K562 (cell line): ENCODE data around the gene MTERF2. TPM values are rescaled to one million over a fixed set of nuclear protein-coding genes. Genes with fewer than 3 reads are reported as not detected.

Experiments
- AFF1 ChIP-seq, 2 experiments: fragments of 450-650 bp; IDR thresholded peaks; 2 replicates each; pipeline ENCODE4 v1.6.1; 2018; ENCODE audit warnings: mild to moderate bottlenecking in 2 of 2, low read depth in 1 of 2; ENCODE audit not compliant: partially characterized antibody in 2 of 2
- ARID3A ChIP-seq: IDR thresholded peaks from 2 replicates; pipeline ENCODE4 v1.6.1; 2012; ENCODE audit warnings: low read depth, low read length, improper control_type of control experiment, borderline replicate concordance
- BHLHE40 ChIP-seq: IDR thresholded peaks from 2 replicates; pipeline ENCODE4 v1.6.1; 2011; ENCODE audit warnings: low read length, improper control_type of control experiment
- FOXP4 ChIP-seq: sonication (generic); formaldehyde crosslinking; IDR thresholded peaks from 2 replicates; pipeline ENCODE4 v1.8.0; 2022; ENCODE audit warnings: mild to moderate bottlenecking, missing genetic modification reagents, borderline replicate concordance
- JUND ChIP-seq, 2 experiments: IDR thresholded peaks; 2 replicates in 1 of 2; 3 replicates in 1 of 2; pipeline ENCODE4 v1.6.1; 2011; ENCODE audit warnings: borderline replicate concordance in 2 of 2, low read depth in 2 of 2, low read length in 2 of 2, improper control_type of control experiment in 1 of 2, missing biosample characterization in 1 of 2, missing genetic modification characterization in 1 of 2, missing genetic modification reagents in 1 of 2
- KDM4B ChIP-seq, 2 experiments: fragments of 450-650 bp in 1 of 2; sonication (generic) in 1 of 2; IDR thresholded peaks; 2 replicates each; pipeline ENCODE4 v1.6.1; 2016 to 2017; ENCODE audit warnings: borderline replicate concordance in 2 of 2, antibody characterized with exemption in 1 of 2, low read depth in 1 of 2, mild to moderate bottlenecking in 1 of 2
- L3MBTL2 ChIP-seq: fragments of 450-650 bp; IDR thresholded peaks from 2 replicates; pipeline ENCODE4 v1.6.1; 2016; ENCODE audit warnings: mild to moderate bottlenecking, moderate library complexity
- NR2C2 ChIP-seq, 2 experiments: fragments of 200-800 bp in 1 of 2; sonication (Bioruptor generic) in 1 of 2; sonication (generic) in 1 of 2; formaldehyde crosslinking in 1 of 2; IDR thresholded peaks; 2 replicates each; pipeline versions ENCODE4 v1.6.1 to v1.8.0; 2016 to 2022; ENCODE audit warnings: mild to moderate bottlenecking in 1 of 2, missing compliant biosample characterization in 1 of 2, missing genetic modification characterization in 1 of 2, missing genetic modification reagents in 1 of 2
- ZNF239 ChIP-seq: fragments of 250-450 bp; sonication (Bioruptor Pico); IDR thresholded peaks from 2 replicates; pipeline ENCODE4 v1.4.0; 2020; ENCODE audit warnings: mild to moderate bottlenecking
- ZNF3 ChIP-seq: fragments of 250-450 bp; sonication (Bioruptor Pico); IDR thresholded peaks from 2 replicates; pipeline ENCODE4 v1.5.0; 2021; ENCODE audit warnings: mild to moderate bottlenecking, moderate library complexity
- polyA plus RNA-seq, 8 experiments: library from polyadenylated mRNA; depleted of rRNA in 4 of 8; stranded (reverse) in 5 of 8; unstranded in 3 of 8; fragments of >200 nt; fragmentation: Nextera tagmentation in 2 of 8; fragmentation: Illumina TruSeq in 1 of 8; extraction: Ambion mirVana in 2 of 8; extraction: Trizol in 1 of 8; gene quantifications; 2 replicates each; pipeline versions ENCODE4 v1.2.1 to v1.2.3, GENCODE V29; 2011 to 2014; ENCODE audit warnings: inconsistent platforms in 1 of 8, missing spikeins in 1 of 8
- total RNA-seq, 7 experiments: library from RNA; depleted of rRNA in 6 of 7; stranded (reverse); fragments of >200 nt in 6 of 7; fragmentation: Illumina TruSeq in 2 of 7; extraction: Trizol in 2 of 7; gene quantifications; 2 replicates each; pipeline versions ENCODE4 v1.2.1 to v1.2.3, GENCODE V29; 2011 to 2021; ENCODE audit warnings: low replicate concordance in 1 of 7
- TF ChIP-seq, protein P1 (sequence below): fragments of 450-650 bp; IDR thresholded peaks from 2 replicates; pipeline ENCODE4 v1.6.1; 2018; ENCODE audit warnings: mild to moderate bottlenecking, low read depth; ENCODE audit not compliant: partially characterized antibody

The MTERF2 gene
- total and polyA plus RNA-seq, 9 of the 15 experiments (the other 6 are each of a cell fraction or from before 2014, with no cell fraction given): 10.0 to 63.2 (median 33.2) TPM

GRCh38 chr12:106954462-106955376 lies 32.2 kb downstream of the MTERF2 start (continued):
- TF ChIP-seq ARID3A: no peak
- no peak for TF ChIP-seq ZNF3 (CRISPR knock-in tag)
- TF ChIP-seq ZNF239: no peak
- TF ChIP-seq BHLHE40: 0 out of 2 replicates have a peak, but pooled peaks have one; percentile 28
- TF ChIP-seq, protein P1, sequence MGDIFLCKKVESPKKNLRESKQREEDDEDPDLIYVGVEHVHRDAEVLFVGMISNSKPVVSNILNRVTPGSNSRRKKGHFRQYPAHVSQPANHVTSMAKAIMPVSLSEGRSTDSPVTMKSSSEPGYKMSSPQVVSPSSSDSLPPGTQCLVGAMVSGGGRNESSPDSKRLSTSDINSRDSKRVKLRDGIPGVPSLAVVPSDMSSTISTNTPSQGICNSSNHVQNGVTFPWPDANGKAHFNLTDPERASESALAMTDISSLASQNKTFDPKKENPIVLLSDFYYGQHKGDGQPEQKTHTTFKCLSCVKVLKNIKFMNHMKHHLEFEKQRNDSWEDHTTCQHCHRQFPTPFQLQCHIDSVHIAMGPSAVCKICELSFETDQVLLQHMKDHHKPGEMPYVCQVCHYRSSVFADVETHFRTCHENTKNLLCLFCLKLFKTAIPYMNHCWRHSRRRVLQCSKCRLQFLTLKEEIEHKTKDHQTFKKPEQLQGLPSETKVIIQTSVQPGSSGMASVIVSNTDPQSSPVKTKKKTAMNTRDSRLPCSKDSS: no peak
- no peak for TF ChIP-seq JUND (IDR thresholded peaks at IDR 0.05; ENCODE audit: borderline replicate concordance, low read depth, low read length)
- no peak for TF ChIP-seq JUND (tag; IDR thresholded peaks at IDR 0.05; ENCODE audit: borderline replicate concordance, low read depth, low read length)
- no peak for TF ChIP-seq NR2C2 (CRISPR knock-in tag; IDR thresholded peaks at IDR 0.05)
- TF ChIP-seq NR2C2 (tag; IDR thresholded peaks at IDR 0.05): peak; percentile 36; the same call in 1 of the 2 replicates
- TF ChIP-seq AFF1 (IDR thresholded peaks at IDR 0.05; ENCODE audit: low read depth in 1 of 2, partially characterized antibody in 2 of 2): peak in 1 of 2 experiments; percentile 48
- TF ChIP-seq L3MBTL2: no peak
- 0 out of 4 replicates have a peak, but pooled peaks of 1 of the 2 experiments have one; percentile 38 for TF ChIP-seq KDM4B (IDR thresholded peaks at IDR 0.05; ENCODE audit: borderline replicate concordance in 2 of 2, low read depth in 1 of 2)
- TF ChIP-seq FOXP4: peak; percentile 75; the same call in 1 of the 2 replicates
